Endothelial cell of umbilical vein (primary cell): ENCODE measurements around the gene NF1. TPM values are rescaled to one million over a fixed set of nuclear protein-coding genes. Genes with fewer than 3 reads are reported as not detected.

Experiments
- BruUV-seq: library from RNA; stranded (reverse); fragments of 400-500 nt; replicated peaks from 2 replicates; lab custom pipeline; 2021; lab: Mats Ljungman, UMichigan
- CTCF ChIA-PET: fragments of 300-600, 350-600 bp; sonication (Branson Sonifier 250); formaldehyde crosslinking; loops from one replicate; lab custom pipeline; 2021; ENCODE audit warnings: antibody characterized with exemption, inconsistent platforms; lab: Charles Lee
- POLR2A ChIA-PET: fragments of 300-600, 350-600 bp; sonication (Branson Sonifier 250); formaldehyde crosslinking; loops from one replicate; lab custom pipeline; 2021; ENCODE audit warnings: antibody characterized with exemption, inconsistent platforms; lab: Charles Lee
- DNase-seq: peaks from one replicate; pipeline ENCODE4 v3.0.0-alpha.2; 2011; ENCODE audit warnings: low read depth, low spot score
- FAIRE-seq: peaks from 2 replicates; lab custom pipeline; 2011; peaks lifted over from hg19 to GRCh38; lab: Jason Lieb, UNC
- H2AFZ ChIP-seq: 2 replicates; pipeline ENCODE4 v1.6.0; 2012; ENCODE audit warnings: low read depth, low read length, control low read depth, inconsistent platforms
- H3K27ac ChIP-seq: 2 replicates; pipeline ENCODE4 v1.5.1; 2011; ENCODE audit warnings: low read depth, mild to moderate bottlenecking, control low read depth, low read length, moderate library complexity; ENCODE audit not compliant: insufficient read depth
- H3K27me3 ChIP-seq, 2 experiments: 2 replicates each; pipeline versions ENCODE4 v1.6.0 to v1.6.1; 2011; ENCODE audit warnings: low read length in 2 of 2, mixed read lengths in 1 of 2; ENCODE audit not compliant: control insufficient read depth in 2 of 2, insufficient read depth in 2 of 2
- H3K36me3 ChIP-seq, 2 experiments: 2 replicates in 1 of 2; 3 replicates in 1 of 2; pipeline ENCODE4 v1.5.1; 2011; ENCODE audit warnings: low read length in 2 of 2, mild to moderate bottlenecking in 1 of 2, moderate library complexity in 1 of 2; ENCODE audit not compliant: control insufficient read depth in 2 of 2, insufficient read depth in 2 of 2; ENCODE audit errors: extremely low read depth in 1 of 2
- H3K4me1 ChIP-seq: 3 replicates; pipeline ENCODE4 v1.5.1; 2011; ENCODE audit warnings: mild to moderate bottlenecking, low read length; ENCODE audit not compliant: control insufficient read depth, insufficient read depth; ENCODE audit errors: extremely low read depth
- H3K4me2 ChIP-seq: 2 replicates; pipeline ENCODE4 v1.6.1; 2011; ENCODE audit warnings: low read length, control low read depth, mixed read lengths; ENCODE audit not compliant: insufficient read depth
- H3K4me3 ChIP-seq, 3 experiments: fragments of 200-600 bp in 1 of 3; sonication (generic), shearing (Covaris generic) in 1 of 3; replicated peaks in 1 of 3; 2 replicates each; pipeline ENCODE4 v1.5.1; 2011 to 2016; ENCODE audit warnings: control low read depth in 3 of 3, low read length in 3 of 3, mild to moderate bottlenecking in 2 of 3, inconsistent platforms in 1 of 3, low read depth in 1 of 3, moderate library complexity in 1 of 3; ENCODE audit not compliant: insufficient read depth in 1 of 3
- H3K79me2 ChIP-seq: 2 replicates; pipeline ENCODE4 v1.6.0; 2012; ENCODE audit warnings: low read length, inconsistent platforms; ENCODE audit not compliant: control insufficient read depth, insufficient read depth
- H3K9ac ChIP-seq: replicated peaks from 2 replicates; pipeline ENCODE3; 2011; ENCODE audit warnings: low read length, control low read depth; ENCODE audit not compliant: insufficient read depth; ENCODE audit errors: extremely low read depth
- H3K9me1 ChIP-seq: replicated peaks from 3 replicates; pipeline ENCODE4 v1.6.0; 2011; ENCODE audit warnings: mild to moderate bottlenecking, low read length; ENCODE audit not compliant: control insufficient read depth, insufficient read depth; ENCODE audit errors: extremely low read depth
- H3K9me3 ChIP-seq: replicated peaks from 2 replicates; pipeline ENCODE4 v1.5.1; 2012; ENCODE audit warnings: low read length, inconsistent platforms; ENCODE audit not compliant: control insufficient read depth, insufficient read depth
- H4K20me1 ChIP-seq: replicated peaks from 2 replicates; pipeline ENCODE3; 2011; ENCODE audit warnings: mild to moderate bottlenecking, low read length; ENCODE audit not compliant: control insufficient read depth, insufficient read depth; ENCODE audit errors: extremely low read depth
- CTCF ChIP-seq, 2 donors: IDR thresholded peaks; 1 replicate in 1 of 2; 2 replicates in 1 of 2; pipeline ENCODE4 v1.5.1; 2011; ENCODE audit warnings: low read length in 2 of 2, mild to moderate bottlenecking in 2 of 2, moderate library complexity in 2 of 2, control low read depth in 1 of 2, inconsistent platforms in 1 of 2, low read depth in 1 of 2; ENCODE audit not compliant: insufficient read depth in 1 of 2; ENCODE audit errors: extremely low read depth in 1 of 2
- EZH2 ChIP-seq: IDR thresholded peaks from 2 replicates; pipeline ENCODE4 v1.6.1; 2012; ENCODE audit warnings: borderline replicate concordance, low read depth, mild to moderate bottlenecking, moderate library complexity, low read length, inconsistent platforms; ENCODE audit not compliant: severe bottlenecking
- FOS ChIP-seq: IDR thresholded peaks from 2 replicates; pipeline ENCODE4 v1.6.1; 2011; ENCODE audit warnings: mild to moderate bottlenecking, low read length, moderate library complexity, borderline replicate concordance; ENCODE audit not compliant: insufficient read depth
- GATA2 ChIP-seq: IDR thresholded peaks from 2 replicates; pipeline ENCODE4 v1.7.0; 2011; ENCODE audit warnings: low read depth, mild to moderate bottlenecking, moderate library complexity, mixed read lengths, low read length; ENCODE audit not compliant: insufficient read length, insufficient read depth
- MYC ChIP-seq: IDR thresholded peaks from one replicate; pipeline ENCODE4 v1.6.1; 2011; ENCODE audit warnings: mild to moderate bottlenecking, low read depth, low read length
- POLR2AphosphoS5 ChIP-seq: IDR thresholded peaks from 2 replicates; pipeline ENCODE4 v1.6.1; 2012; ENCODE audit warnings: low read depth, mild to moderate bottlenecking, control low read depth, low read length, moderate library complexity; ENCODE audit not compliant: insufficient read depth
- dilution Hi-C: fragments of 300-500 bp; cut with MboI; formaldehyde crosslinking; loops from one replicate; pipeline ENCODE4 v1.15.0; 2019; ENCODE audit warnings: low sequenced_read_pairs; ENCODE audit not compliant: extremely low pct_ligation_motif_present
- intact Hi-C: fragments of 100-400 bp; cut with micrococcal nuclease; formaldehyde crosslinking; loops from one replicate; pipeline ENCODE4 v1.10.0; 2022
- polyA plus RNA-seq, 4 experiments: library from polyadenylated mRNA; depleted of rRNA in 3 of 4; stranded (reverse) in 3 of 4; unstranded in 1 of 4; fragments of >200 nt; gene quantifications; 2 replicates each; pipeline versions ENCODE4 v1.2.1 to v1.2.3, GENCODE V29; 2011 to 2012; ENCODE audit warnings: missing spikeins in 1 of 4
- total RNA-seq: library from RNA; stranded (reverse); gene quantifications from 2 replicates; pipeline ENCODE4 v1.2.3, GENCODE V29; 2021

NF1 gene
- total and polyA plus RNA-seq, 2 donors (not counting 3 experiments of a cell fraction or from before 2014, with no cell fraction given) = 13.7 to 42.4 TPM

DNA sequence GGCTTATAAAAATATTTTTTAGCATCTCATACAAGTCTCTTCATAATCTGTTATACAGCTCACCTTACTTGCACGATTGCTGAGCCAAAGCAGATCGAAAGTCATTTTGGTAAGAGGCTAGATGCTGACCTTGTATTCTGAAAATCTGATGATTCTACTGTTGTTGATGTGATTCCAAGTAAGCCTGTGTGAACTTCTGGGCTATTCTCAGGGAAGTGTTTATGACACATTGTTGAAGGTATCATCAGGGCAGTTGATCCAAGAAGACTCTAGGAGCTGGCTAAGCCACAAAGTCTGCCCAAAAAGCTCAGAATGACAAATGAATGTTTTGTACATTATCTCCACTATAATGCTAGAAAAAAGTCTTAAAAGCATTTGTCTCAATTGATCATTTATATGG lies 186.3 kb downstream of the NF1 start:
- FAIRE-seq = no peak
- H3K4me1 ChIP-seq = no peaks in the 10 kb centered on the region
- no peak overlapping the region for H3K27ac ChIP-seq
- no peak for DNase-seq
- H3K9me3 ChIP-seq = no peaks in the 10 kb centered on the region
- ChIA-PET CTCF (interaction anchor here (0.7 kb wide), 1 partner anchor 13 kb away, joined by 3 read pairs; no protein-coding TSS in a partner anchor), POLR2A (no interaction called here)
- no peak overlapping the region for H3K4me3 ChIP-seq
- peaks cover 0 to 4% of the 10 kb centered on the region in 2 experiments for H3K36me3 ChIP-seq
- no peaks in the 10 kb centered on the region for H3K79me2 ChIP-seq
- no peaks in the 10 kb centered on the region for H3K27me3 ChIP-seq
- dilution Hi-C loops (no loop called here), intact Hi-C loops (no loop called here)
- TF ChIP-seq CTCF (IDR thresholded peaks at IDR 0.05; ENCODE audit: extremely low read depth in 1 of 2, insufficient read depth in 1 of 2, low read depth in 1 of 2, low read length in 2 of 2) = no peak
- no peak for TF ChIP-seq FOS
- TF ChIP-seq GATA2 = no peak
- TF ChIP-seq EZH2 = no peak
- no peak for TF ChIP-seq MYC
- TF ChIP-seq POLR2AphosphoS5 = no peak
- no peak overlapping the region for H2AFZ ChIP-seq
- no peaks in the 10 kb centered on the region for H3K9me1 ChIP-seq
- H3K4me2 ChIP-seq = no peak overlapping the region
- no peak overlapping the region for H3K9ac ChIP-seq
- no peaks in the 10 kb centered on the region for H4K20me1 ChIP-seq
- BruUV-seq = no TSS peak
